ENCODE results near the gene SFR1.

The SFR1 gene

DNA sequence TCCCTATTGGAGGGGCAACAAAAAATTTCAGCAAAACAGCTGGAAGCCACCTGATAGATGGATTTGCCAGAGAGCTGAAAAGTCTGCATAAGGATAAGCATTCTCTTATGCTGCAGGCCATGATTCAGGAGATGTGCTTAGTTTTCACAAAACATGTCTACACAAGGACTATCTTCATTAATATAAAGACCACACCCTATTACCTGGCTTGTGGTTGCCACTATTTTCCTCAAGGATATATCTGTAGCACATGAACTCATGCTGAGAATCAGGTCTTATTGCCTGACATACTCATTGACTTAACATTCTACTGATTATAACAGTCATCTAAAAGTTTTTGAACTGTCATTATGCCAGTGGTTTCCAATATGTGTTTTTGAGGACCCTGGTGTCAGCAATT is 29.2 kb upstream of the SFR1 start:
- Histone ChIP-seq H2AFZ (ENCODE audit: low read depth, low read length) (no peak overlapping the region), H3K27me3 (ENCODE audit: insufficient read depth, low read length) (no peaks in the 10 kb centered on the region), H3K4me1 (ENCODE audit: insufficient read depth, low read length) (peaks cover 21% of the 10 kb centered on the region), H3K36me3 (ENCODE audit: insufficient read depth, low read length) (no peaks in the 10 kb centered on the region), H3K9me3 (ENCODE audit: low read length) (peaks cover 4% of the 10 kb centered on the region), H3K4me3 (ENCODE audit: low read length) (no peak overlapping the region)

- Histone ChIP-seq H3K4me3 (ENCODE audit: low read length) (no peak overlapping the region), H3K4me1 (ENCODE audit: insufficient read depth, low read length) (no peaks in the 10 kb centered on the region), H3K36me3 (ENCODE audit: insufficient read depth, low read length) (no peaks in the 10 kb centered on the region), H3K9me3 (ENCODE audit: low read length) (peaks cover 4% of the 10 kb centered on the region), H3K27me3 (ENCODE audit: insufficient read depth, low read length) (no peaks in the 10 kb centered on the region), H2AFZ (ENCODE audit: low read depth, low read length) (no peak overlapping the region)
Observed at GRCh38 chr10:104096692-104097091, 25.3 kb upstream of the SFR1 start.

DNA sequence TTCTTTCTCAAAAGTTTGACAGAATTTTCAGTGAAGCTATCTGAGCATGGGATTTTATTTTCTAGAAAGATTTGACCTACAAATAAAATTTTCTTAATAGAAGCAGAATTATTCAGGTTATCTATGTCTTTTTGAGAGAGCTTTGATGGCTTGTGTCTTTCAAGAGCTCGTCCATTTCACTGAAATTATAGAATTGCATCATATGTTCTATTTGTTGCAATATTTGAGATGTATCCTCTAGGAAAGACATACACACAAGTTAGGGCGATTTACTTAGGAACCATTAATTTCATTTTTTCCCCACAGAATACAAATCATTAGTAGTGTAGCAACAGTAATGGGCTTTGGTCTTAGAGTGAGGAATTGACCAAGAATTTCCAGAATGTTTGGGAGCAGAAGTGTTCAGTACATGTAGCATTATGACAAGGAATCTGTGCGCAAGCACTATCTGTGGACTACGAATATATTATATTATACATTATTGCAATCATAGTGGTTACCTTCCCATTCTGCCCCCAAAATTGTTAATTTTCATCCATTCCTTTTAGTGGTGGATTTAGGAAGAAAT is 23.5 kb upstream of the SFR1 start:
- Histone ChIP-seq H3K4me3 (ENCODE audit: low read length) (no peak overlapping the region), H3K27me3 (ENCODE audit: insufficient read depth, low read length) (peaks cover 3% of the 10 kb centered on the region), H2AFZ (ENCODE audit: low read depth, low read length) (no peak overlapping the region), H3K9me3 (ENCODE audit: low read length) (peaks cover 4% of the 10 kb centered on the region), H3K36me3 (ENCODE audit: insufficient read depth, low read length) (no peaks in the 10 kb centered on the region), H3K4me1 (ENCODE audit: insufficient read depth, low read length) (no peaks in the 10 kb centered on the region)

DNA sequence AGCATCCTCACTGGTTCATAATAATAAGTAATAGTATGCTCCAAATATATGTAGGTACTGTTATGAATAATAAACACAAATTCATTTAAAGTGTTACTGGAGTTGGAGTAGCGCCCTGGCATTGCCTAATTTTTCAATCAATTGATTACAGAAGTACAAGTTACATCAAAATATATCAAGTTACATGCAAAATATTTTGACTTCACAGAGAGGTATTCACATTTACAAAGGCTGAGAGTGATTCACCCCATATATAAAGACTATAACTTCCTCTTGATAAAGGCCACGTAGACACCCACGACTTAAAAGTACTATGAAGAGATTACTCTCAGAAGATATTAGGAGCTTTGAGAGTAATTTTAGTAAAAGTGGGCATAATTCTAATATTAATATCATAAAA is 22.7 kb upstream of the SFR1 start:
- Histone ChIP-seq H3K4me3 (ENCODE audit: low read length) (no peak overlapping the region), H2AFZ (ENCODE audit: low read depth, low read length) (no peak overlapping the region), H3K9me3 (ENCODE audit: low read length) (peaks cover 4% of the 10 kb centered on the region)

DNA sequence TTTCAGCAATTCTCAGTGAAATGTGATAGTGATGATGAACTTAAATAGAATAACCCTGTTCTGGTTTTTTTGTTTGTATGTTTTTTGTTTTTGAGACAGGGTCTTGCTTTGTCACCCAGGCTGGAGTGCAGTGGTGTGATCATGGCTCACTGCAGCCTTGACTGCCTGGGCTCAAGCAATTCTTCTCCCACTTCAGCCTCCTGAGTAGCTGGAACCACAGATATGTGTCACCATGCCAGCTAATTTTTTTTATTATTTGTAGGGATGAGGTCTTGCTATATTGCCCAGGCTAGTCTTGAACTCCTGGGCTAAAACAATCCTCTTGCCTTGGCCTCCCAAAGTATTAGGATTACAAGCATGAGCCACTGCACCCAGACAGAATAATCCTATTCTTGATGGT is 22.0 kb upstream of the SFR1 start:
- Histone ChIP-seq H3K4me3 (ENCODE audit: low read length) (no peak overlapping the region), H3K27me3 (ENCODE audit: insufficient read depth, low read length) (peaks cover 3% of the 10 kb centered on the region), H2AFZ (ENCODE audit: low read depth, low read length) (no peak overlapping the region), H3K4me1 (ENCODE audit: insufficient read depth, low read length) (no peaks in the 10 kb centered on the region), H3K9me3 (ENCODE audit: low read length) (peaks cover 4% of the 10 kb centered on the region), H3K36me3 (ENCODE audit: insufficient read depth, low read length) (no peaks in the 10 kb centered on the region)

More for the DNA sequence above, 22.7 kb upstream of the SFR1 start:
- Histone ChIP-seq H3K27me3 (ENCODE audit: insufficient read depth, low read length) (peaks cover 3% of the 10 kb centered on the region), H3K36me3 (ENCODE audit: insufficient read depth, low read length) (no peaks in the 10 kb centered on the region), H3K4me1 (ENCODE audit: insufficient read depth, low read length) (no peaks in the 10 kb centered on the region)

GRCh38 chr10:104100795-104101194 is 21.2 kb upstream of the SFR1 start:
- Histone ChIP-seq H2AFZ (ENCODE audit: low read depth, low read length) (no peak overlapping the region), H3K4me1 (ENCODE audit: insufficient read depth, low read length) (no peaks in the 10 kb centered on the region), H3K36me3 (ENCODE audit: insufficient read depth, low read length) (no peaks in the 10 kb centered on the region), H3K9me3 (ENCODE audit: low read length) (peaks cover 4% of the 10 kb centered on the region), H3K27me3 (ENCODE audit: insufficient read depth, low read length) (peaks cover 3% of the 10 kb centered on the region), H3K4me3 (ENCODE audit: low read length) (no peak overlapping the region)

DNA sequence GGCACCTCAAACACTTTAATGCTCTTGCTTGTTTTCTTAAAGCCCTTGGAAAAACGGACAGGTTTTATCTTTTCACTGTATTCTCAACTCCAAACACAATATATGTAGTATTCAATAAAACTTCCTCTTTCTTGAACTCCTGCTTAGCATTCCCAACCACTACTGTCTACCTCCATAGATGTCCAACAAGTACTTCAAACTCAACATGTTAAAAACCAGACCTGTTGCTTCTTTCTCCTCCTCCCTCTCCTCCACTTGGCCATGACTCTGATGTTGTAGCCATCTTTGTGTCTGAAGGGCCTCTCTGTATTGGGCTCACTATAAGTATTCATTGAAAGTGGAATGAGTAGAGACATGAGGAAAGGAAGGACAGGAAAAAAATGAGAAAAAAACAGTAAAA is 20.1 kb upstream of the SFR1 start:
- H3K4me1 ChIP-seq (ENCODE audit: insufficient read depth, low read length): no peaks in the 10 kb centered on the region
- no peak overlapping the region for H2AFZ ChIP-seq (ENCODE audit: low read depth, low read length)
- H3K9me3 ChIP-seq (ENCODE audit: low read length): no peaks in the 10 kb centered on the region
- no peaks in the 10 kb centered on the region for H3K36me3 ChIP-seq (ENCODE audit: insufficient read depth, low read length)
- no peak overlapping the region for H3K4me3 ChIP-seq (ENCODE audit: low read length)
- H3K27me3 ChIP-seq (ENCODE audit: insufficient read depth, low read length): peaks cover 3% of the 10 kb centered on the region

DNA sequence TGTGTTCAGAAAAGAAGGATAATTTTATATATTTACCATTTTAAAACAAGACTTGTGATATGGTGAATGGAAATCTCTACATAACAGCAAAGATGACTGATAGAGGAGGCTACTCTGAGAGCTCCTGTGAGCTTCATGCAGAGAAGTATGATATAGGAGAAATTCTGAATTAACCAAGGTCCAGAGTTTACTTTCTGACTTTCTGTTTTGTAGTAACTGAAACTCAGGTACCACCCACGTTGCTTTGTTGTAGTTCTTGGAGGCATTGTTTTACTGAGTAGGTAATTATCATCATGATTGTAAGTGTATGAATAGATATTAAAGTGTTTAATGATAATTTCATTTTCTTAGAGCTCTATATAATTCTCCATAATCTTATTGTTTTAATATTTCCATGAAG is 18.0 kb upstream of the SFR1 start:
- peaks cover 3% of the 10 kb centered on the region for H3K27me3 ChIP-seq (ENCODE audit: insufficient read depth, low read length)
- H3K4me1 ChIP-seq (ENCODE audit: insufficient read depth, low read length): no peaks in the 10 kb centered on the region
- H2AFZ ChIP-seq (ENCODE audit: low read depth, low read length): no peak overlapping the region
- no peaks in the 10 kb centered on the region for H3K9me3 ChIP-seq (ENCODE audit: low read length)
- no peak overlapping the region for H3K4me3 ChIP-seq (ENCODE audit: low read length)
- H3K36me3 ChIP-seq (ENCODE audit: insufficient read depth, low read length): no peaks in the 10 kb centered on the region

GRCh38 chr10:104104418-104104817 is 17.6 kb upstream of the SFR1 start:
- H3K36me3 ChIP-seq (ENCODE audit: insufficient read depth, low read length): no peaks in the 10 kb centered on the region
- peaks cover 3% of the 10 kb centered on the region for H3K27me3 ChIP-seq (ENCODE audit: insufficient read depth, low read length)
- no peaks in the 10 kb centered on the region for H3K4me1 ChIP-seq (ENCODE audit: insufficient read depth, low read length)
- H3K4me3 ChIP-seq (ENCODE audit: low read length): no peak overlapping the region
- no peak overlapping the region for H2AFZ ChIP-seq (ENCODE audit: low read depth, low read length)
- H3K9me3 ChIP-seq (ENCODE audit: low read length): no peaks in the 10 kb centered on the region

- Histone ChIP-seq H3K4me1 (ENCODE audit: insufficient read depth, low read length) (no peaks in the 10 kb centered on the region), H3K9me3 (ENCODE audit: low read length) (peaks cover 1% of the 10 kb centered on the region), H3K36me3 (ENCODE audit: insufficient read depth, low read length) (no peaks in the 10 kb centered on the region), H2AFZ (ENCODE audit: low read depth, low read length) (no peak overlapping the region), H3K4me3 (ENCODE audit: low read length) (no peak overlapping the region), H3K27me3 (ENCODE audit: insufficient read depth, low read length) (peaks cover 3% of the 10 kb centered on the region)
Observed at GRCh38 chr10:104104926-104105325, 17.0 kb upstream of the SFR1 start.

- Histone ChIP-seq H3K27me3 (ENCODE audit: insufficient read depth, low read length) (no peaks in the 10 kb centered on the region), H2AFZ (ENCODE audit: low read depth, low read length) (no peak overlapping the region), H3K4me1 (ENCODE audit: insufficient read depth, low read length) (no peaks in the 10 kb centered on the region), H3K4me3 (ENCODE audit: low read length) (no peak overlapping the region), H3K36me3 (ENCODE audit: insufficient read depth, low read length) (no peaks in the 10 kb centered on the region), H3K9me3 (ENCODE audit: low read length) (peaks cover 1% of the 10 kb centered on the region)
Observed at GRCh38 chr10:104109908-104110662, 11.9 kb upstream of the SFR1 start.

DNA sequence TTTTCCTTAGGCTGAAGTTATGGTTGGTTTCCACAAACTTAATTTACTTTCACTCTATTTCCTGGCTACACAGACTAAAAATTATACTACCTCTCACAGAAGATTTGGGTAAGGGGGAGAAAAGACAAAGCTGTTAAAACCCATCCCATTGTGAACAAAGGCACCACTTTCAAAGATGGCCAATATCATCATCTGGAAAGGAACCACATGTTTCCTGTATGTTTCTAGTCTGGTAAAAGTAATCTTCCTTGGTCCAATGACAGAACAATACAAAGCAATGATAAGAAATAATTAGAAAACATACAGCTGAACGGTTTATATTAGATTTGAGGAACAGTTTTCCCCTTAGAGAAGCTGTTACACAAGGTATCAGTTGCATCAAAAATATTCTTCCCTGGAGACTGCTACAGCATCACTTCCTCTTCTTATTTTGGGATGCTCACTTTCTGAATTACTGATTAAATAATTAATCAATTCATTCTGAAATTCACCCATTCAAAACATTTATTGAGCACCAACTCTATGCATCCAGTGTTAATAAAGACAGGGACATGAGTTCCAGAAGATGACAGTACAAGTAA is 8.5 kb upstream of the SFR1 start:
- no peaks in the 10 kb centered on the region for H3K27me3 ChIP-seq (ENCODE audit: insufficient read depth, low read length)
- H3K4me3 ChIP-seq (ENCODE audit: low read length): no peak overlapping the region
- no peaks in the 10 kb centered on the region for H3K36me3 ChIP-seq (ENCODE audit: insufficient read depth, low read length)
- H3K4me1 ChIP-seq (ENCODE audit: insufficient read depth, low read length): no peaks in the 10 kb centered on the region
- H3K9me3 ChIP-seq (ENCODE audit: low read length): peaks cover 1% of the 10 kb centered on the region
- no peak overlapping the region for H2AFZ ChIP-seq (ENCODE audit: low read depth, low read length)

DNA sequence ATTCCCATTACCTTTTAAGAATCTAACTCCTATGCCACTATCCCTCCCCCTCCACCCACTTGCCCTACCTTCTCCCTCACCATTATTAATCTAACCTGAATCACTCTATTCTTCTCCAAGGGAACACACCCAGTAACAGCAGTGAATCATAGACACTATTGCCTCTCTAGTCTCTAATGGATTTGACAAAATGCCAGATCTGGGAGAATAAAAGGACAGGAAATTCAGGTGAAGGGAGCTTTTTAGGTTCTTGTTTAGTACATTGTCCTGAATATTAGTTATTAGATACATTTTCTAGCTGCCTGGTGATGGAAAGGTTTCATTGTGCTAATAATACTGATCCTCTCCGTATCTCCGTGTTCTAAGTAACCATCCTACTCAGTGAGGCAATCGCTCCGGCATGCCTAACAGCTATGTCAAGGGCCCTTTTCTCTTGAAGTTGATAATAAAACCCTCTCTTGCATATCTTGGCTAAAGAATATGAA is 4.1 kb upstream of the SFR1 start:
- H3K4me1 ChIP-seq (ENCODE audit: insufficient read depth, low read length): peaks cover 18% of the 10 kb centered on the region
- H3K36me3 ChIP-seq (ENCODE audit: insufficient read depth, low read length): no peaks in the 10 kb centered on the region
- no peak overlapping the region for H2AFZ ChIP-seq (ENCODE audit: low read depth, low read length)
- H3K4me3 ChIP-seq (ENCODE audit: low read length): no peak overlapping the region
- H3K27me3 ChIP-seq (ENCODE audit: insufficient read depth, low read length): no peaks in the 10 kb centered on the region
- no peaks in the 10 kb centered on the region for H3K9me3 ChIP-seq (ENCODE audit: low read length)
